HG03039 (cell line): ENCODE measurements around the gene AKAP1.
"Not testable (repeated sequence)": the region's sequence is repeated elsewhere in the genome, so short reads cannot be mapped to it uniquely, and the experiment has no call there.

Source experiments
- ATAC-seq: cut with Tn5 transposase; IDR thresholded peaks from one replicate; pipeline ENCODE4 v1.9.1; 2021; ENCODE audit warnings: mild to moderate bottlenecking, moderate library complexity; ENCODE audit not compliant: unreplicated experiment

Gene AKAP1

DNA sequence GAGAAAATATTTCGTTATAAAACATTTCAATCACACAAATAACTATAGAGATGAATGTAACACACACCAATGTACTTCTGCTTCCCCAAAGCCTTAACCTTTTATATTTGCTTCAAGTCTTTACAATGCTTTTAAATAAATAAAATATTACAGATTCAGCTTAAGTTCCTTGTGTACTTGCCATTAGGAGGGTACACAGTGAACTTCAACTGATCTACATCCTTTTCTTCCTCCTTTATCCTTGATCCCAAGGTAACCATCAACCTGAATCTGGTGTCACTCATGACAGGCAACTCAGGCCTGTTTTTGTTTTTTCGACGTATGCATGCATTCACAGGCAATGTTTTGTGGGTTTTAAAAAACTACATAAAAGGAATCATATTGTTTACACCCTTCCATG, 9.3 kb upstream of the AKAP1 start:
- no peak for ATAC-seq

DNA sequence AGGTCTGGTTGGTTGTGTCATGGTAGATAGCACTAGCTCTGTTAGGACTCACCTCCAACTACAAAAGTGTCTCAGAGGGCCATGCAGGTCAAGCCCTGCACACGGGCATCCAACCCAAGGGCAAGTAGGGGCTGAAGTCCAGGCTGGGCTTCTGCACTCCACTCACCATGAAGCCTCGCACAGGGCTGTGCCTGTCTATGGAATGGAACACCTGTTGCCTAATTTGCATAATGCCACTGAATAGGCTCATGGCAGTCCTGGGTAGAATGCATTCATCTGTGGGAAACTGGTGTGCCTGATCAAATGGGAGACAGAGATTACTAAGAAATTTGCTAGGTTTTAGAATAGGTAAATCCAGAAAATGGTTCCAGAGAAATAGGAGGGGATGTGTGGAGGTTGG, 8.0 kb upstream of the AKAP1 start:
- ATAC-seq, result no peak

DNA sequence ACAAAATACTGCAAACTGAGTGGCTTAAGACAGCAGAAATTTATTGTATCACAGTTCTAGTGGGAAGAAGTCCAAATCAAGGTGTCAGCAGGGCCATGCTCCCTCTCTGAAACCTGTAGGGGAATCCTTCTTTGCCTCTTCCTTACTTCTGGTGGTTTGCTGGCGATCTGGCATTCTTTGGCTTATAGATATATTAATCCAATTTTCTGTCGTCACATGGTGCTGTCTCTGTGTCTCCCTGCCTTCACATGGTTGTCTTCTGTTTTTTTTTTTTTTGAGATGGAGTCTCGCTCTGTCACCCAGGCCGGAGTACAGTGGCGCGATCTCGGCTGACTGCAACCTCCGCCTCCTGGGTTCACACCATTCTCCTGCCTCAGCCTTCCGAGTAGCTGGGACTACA, 6.8 kb upstream of the AKAP1 start:
- ATAC-seq, result no peak

- ATAC-seq, result no peak
Observed at GRCh38 chr17:57080718-57081117, 4.3 kb upstream of the AKAP1 start.

GRCh38 chr17:57082441-57082840, 2.6 kb upstream of the AKAP1 start:
- ATAC-seq, result no peak

DNA sequence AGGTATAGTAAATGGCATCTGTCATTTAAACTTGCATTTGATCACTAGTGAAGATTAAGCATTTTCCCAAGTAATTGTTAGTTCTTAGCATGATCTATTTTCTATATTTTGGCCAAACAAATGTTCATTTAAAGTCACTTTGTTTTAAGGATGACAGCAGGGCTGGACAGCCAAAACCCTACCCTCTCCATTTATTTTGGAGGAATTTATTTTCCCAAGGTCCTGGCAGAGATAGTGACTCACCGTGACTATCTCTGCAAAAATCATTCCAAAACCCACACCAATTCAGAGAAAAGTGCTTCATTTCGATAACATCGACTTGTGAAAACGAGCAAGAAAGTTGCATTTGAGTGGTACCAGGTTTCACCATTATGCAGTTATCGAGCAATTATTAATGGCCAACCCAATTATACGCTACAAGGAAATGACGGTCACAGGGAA, 665 bp upstream of the AKAP1 start:
- no peak for ATAC-seq

- peak; percentile 25 for ATAC-seq
Observed at GRCh38 chr17:57085448-57086068, 512 bp downstream of the AKAP1 start.

DNA sequence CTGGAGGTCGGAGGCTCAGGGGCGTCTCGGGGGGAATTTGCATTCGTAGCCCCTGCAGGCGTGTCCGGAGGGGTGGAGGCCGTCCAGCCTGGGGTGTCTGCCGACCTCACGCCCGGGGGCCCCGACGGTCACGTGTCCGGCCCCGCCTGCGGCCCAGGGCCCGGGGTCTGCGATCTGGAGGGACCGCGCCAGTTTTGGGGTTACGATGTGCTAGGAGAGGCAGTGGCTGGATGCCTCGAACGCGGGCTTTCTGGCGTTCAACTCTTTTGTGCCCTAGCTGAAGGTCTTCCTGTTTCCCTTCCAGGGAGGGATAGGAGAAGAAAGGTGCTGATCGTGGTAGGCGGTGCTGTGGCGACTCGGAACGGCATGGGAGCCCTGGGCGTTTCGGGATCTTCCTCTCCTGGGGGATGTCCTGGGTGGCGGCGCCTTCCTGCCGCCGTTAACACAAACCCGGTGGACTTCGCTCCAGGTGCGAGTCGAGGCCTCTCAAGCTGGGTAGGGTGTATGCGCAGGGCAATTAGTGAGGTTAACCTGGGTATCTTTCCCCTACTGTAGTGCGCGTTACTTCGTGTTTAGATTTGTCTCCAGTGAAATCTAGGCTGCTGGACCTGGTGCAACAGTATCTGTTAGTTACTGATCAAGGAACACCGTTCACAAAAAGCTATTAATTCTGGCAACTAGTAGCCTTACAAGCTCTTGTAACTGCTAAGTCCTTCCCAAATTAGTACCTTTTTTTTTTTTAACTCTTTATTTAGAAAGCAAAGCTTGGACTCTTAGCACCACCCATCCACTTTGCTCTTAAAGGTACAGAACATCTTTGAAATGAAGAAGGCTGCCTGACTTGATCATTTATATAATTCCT, 1.3 kb downstream of the AKAP1 start:
- ATAC-seq, result no peak

DNA sequence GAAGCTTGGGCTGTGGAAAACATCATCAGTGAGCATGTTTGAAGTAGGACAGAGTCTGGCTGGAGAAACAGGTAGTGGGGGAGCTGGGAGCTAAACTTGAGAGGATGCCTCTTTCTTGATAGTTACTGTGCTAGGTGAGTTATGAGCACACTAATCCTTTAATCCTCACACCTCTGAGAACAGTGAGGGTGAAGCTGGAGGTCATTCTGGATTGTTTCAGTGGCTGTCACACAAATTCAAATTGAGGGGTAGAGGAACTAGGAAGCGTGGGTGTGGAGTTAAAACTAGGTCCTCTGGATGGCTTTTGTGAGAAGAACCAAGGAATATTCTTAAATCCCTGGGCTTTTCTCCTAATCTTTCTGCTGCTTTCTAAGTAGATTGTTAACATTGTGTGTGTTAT, 3.3 kb downstream of the AKAP1 start:
- no peak for ATAC-seq

DNA sequence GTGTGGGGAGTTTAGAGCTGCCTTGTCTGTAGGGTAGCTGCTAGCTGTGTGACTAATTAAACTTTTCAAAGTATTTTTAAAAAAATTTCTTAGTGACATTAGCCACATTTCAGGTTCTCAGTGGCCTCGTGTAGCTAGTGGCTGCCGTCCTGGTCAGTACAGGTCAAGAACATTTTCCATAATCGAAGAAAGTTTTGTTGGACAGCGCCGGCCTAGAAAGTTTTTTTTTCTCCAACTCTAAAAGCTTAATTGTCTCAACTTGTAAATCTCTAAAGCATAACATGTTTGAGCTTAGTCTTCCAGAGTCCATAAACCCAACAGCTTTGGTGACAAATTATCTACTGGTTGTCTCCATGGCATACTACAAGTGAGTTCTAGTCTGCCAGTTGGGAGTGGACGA, 4.3 kb downstream of the AKAP1 start:
- ATAC-seq, result no peak

GRCh38 chr17:57090560-57091185, 5.6 kb downstream of the AKAP1 start:
- ATAC-seq, result no peak

- no peak for ATAC-seq
Observed at GRCh38 chr17:57091186-57091618, 6.2 kb downstream of the AKAP1 start.

GRCh38 chr17:57092171-57092570, 7.1 kb downstream of the AKAP1 start:
- ATAC-seq, result no peak

DNA sequence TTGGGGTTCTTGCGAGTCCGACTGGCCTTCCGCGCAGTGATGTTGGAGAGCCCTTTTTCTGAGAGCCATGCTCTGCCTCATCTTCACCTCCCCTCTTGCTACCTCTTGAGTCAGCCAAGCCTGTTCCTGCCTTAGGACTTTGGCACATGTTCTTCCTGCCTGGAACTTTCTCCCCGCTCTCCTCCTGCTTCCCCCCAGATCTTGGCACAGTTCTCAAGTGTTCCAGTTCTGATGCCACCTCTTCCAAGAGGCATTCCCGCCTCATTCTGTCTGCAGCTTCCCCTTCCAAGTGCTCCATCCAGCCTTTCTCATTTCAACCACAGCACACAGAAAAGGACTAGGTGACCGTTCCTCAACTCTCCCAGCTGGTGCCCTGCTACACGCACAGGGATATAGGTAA, 7.7 kb downstream of the AKAP1 start:
- ATAC-seq, result no peak

- no peak for ATAC-seq
Observed at GRCh38 chr17:57096472-57097202, 11.6 kb downstream of the AKAP1 start.

GRCh38 chr17:57097832-57098421, 12.9 kb downstream of the AKAP1 start:
- no peak for ATAC-seq

GRCh38 chr17:57099165-57099564, 14.1 kb downstream of the AKAP1 start:
- ATAC-seq, result peak; percentile 64

GRCh38 chr17:57102122-57102521, 17.1 kb downstream of the AKAP1 start:
- ATAC-seq, result no peak

DNA sequence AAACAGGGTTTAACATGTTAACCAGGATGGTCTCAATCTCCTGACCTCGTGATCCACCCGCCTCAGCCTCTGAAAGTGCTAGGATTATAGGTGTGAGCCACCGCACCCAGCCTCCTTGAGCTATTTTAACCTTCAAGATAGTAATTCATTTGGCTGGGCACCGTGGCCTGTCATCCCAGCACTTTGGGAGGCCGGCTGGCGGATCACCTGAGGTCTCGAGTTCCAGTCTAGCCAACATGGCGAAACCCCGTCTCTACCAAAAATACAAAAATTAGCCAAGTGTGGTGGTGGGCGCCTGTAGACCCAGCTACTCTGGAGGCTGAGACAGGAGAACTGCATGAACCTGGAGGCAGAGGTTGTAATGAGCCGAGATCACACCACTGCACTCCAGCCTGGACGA, 17.6 kb downstream of the AKAP1 start:
- ATAC-seq, result not testable (repeated sequence)

DNA sequence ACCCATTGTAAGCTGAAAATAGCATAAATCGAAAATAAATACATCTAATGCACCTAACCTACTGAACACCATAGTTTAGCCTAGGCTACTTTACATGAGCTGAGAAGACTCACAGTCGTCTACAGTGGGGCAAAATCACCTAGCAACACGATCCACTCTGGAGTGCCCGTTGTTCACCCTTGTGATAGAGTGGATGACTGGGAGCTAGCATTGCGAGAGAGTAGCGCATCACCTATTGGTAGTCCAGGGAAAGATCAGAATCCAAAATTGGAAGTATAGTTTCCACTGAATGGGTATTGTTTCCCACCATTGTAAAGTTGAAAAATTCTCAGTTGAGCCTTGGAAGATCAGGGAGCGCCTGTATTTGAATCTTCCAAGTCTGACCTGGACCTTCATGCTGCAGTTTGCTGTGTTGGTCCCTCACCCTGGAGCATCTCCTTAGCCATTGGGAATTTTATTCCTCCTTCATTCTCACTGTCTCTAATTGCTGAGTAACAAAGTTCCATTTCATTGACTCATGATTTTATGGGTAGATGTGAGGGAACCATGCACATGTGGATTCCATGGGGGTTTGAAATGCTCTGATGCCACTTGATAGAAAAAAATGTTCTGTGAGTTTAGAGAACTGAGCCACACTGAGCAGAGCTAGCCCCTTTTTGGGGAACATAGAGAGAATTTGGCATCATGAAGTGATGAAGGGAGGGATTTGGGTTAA, 19.6 kb downstream of the AKAP1 start:
- no peak for ATAC-seq
